Smooth muscle cell of the brain vasculature (primary cell): ENCODE measurements around the gene RINL.
"Not testable (repeated sequence)": the region's sequence is repeated elsewhere in the genome, so short reads cannot be mapped to it uniquely, and the experiment has no call there.

Experiments
- DNase-seq: peaks from one replicate; pipeline ENCODE4 v3.0.0-alpha.2; 2012; ENCODE audit warnings: low read depth, low spot score

RINL gene

DNA sequence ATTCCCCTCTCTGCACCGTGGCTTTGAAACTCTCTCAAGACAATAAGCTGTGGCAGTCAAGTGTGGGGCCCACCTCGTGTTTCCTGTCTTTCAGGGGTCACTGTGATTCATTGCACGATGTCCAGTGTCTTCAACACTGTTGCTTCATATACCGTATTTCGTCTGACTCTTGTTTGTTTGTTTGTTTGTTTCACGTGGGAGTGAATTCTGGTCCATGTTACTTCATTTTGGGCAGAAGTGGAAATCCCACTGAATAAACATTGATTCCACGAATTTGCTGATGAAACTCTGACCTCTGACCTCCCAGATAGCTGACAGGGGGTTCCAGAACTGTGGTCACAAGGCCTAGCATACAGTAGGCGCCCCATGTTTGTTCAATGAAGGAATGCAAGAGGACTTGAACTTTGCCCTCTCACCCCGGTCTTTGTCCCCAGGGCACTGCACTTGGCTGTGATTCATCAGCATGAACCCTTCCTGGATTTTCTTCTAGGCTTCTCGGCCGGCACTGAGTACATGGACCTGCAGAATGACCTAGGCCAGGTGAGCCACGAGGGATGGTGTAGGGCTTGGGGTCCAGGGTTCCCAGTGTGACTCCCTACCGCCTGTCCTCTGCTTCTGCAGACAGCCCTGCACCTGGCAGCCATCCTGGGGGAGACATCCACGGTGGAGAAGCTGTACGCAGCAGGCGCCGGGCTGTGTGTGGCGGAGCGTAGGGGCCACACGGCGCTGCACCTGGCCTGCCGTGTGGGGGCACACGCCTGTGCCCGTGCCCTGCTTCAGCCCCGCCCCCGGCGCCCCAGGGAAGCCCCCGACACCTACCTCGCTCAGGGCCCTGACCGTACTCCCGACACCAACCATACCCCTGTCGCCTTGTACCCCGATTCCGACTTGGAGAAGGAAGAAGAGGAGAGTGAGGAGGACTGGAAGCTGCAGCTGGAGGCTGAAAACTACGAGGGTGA is 26.8 kb upstream of the RINL start:
- DNase-seq, result no peak

DNA sequence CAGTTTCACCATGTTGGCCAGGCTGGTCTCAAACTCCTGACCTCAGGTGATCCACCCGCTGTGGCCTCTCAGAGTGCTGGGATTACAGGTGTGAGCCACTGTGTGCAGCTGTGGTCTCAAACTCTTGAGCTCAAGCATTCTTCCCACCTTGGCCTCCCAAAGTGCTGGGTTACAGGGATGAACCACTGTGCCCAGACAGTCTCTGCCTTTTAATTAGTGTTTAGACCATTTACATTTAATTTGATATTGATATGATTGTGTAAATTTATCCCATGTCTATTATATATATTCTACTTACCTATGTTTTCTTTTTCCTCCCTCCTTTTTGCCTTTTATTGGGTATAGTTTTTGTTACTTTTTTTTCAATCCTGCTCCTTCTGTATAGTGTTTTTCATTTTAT is 23.6 kb upstream of the RINL start:
- DNase-seq, result no peak

- no peak for DNase-seq
Measured at GRCh38 chr19:38900743-38901190, 22.7 kb upstream of the RINL start.

GRCh38 chr19:38900202-38900629 is 22.1 kb upstream of the RINL start:
- DNase-seq, result peak; percentile 10

DNA sequence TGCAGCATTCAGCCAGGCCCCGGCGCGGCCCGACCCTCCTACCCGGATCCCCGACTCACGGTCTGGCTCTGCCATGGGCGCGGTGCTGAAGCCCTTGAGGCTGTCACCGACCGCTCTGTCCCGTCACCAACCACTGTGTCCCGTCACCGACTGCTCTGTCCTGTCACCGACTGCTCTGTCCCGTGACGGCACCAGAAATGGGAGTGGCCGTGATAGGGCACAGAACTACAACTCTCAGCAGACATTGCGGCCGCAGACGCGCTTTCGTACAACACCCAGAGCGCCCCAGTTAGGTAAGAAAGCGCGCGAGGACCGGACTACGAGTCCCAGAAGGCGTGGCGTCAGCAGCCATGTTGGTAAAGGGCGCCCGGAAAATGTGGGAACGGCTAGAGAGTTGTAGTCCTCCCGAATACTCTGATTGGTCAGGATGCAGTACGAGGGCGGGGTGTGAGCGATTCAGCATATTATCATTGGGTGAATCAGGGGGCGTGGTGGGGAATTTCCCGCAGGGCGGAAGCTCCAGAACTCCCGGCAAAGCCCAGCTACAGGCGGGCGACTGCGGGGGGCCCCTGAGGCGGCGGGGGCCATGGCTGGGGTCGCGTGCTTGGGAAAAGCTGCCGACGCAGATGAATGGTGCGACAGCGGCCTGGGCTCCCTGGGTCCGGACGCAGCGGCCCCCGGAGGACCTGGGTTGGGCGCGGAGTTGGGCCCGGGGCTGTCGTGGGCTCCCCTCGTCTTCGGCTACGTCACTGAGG is 21.5 kb upstream of the RINL start, which contains the start of the genes NFKBIB and SIRT2:
TSS of gene NFKBIB (plus strand) at position 523 of the 755 bp plus-strand sequence. CDS start at position 587, 64 bp downstream.
TSS of gene SIRT2 (minus strand) at position 172 of the 755 bp plus-strand sequence. CDS start at position 75, 97 bp downstream.
- DNase-seq, result peak; percentile 99

- no peak for DNase-seq
Measured at GRCh38 chr19:38898788-38899446, 20.8 kb upstream of the RINL start.

DNA sequence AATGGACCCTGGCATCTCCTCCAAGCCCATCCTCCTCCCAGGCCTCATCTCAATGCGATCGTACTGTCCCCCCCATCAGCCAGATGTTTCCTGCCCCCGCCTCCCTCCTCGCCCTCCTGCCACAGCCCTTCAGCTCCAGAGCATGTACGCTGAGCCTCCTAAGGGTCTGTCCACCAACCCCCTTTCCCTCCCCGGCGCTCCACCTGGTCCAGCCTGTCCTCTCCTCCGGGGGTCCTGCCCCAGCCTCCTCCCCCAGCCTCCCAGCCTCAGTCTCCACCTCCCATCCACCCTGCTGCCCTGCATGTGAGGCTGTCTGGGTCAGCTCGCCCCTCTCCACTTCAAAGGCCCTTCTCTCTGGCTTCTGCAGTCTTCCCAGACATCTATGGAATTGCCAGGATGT is 16.9 kb upstream of the RINL start:
- DNase-seq, result no peak

- no peak for DNase-seq
Measured at GRCh38 chr19:38893341-38893771, 15.3 kb upstream of the RINL start.

DNA sequence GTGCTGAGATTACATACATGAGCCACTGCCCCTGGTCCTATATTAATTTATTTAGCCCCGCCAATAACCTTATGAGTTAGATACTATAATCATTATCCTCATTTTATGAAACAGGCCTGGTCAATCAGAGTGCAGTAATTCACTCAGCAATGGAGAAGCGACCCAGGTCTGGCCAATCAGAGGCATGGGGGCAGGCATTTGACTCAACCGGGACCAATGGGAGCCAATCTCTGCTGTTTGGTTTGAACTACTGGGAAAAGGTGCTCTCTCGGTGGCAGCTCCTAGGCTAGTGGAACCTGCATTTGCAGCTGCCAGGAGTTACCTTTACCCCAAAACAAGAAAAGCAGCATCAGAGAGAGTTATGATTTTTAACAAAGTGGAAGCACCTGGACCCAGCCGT is 14.8 kb upstream of the RINL start:
- DNase-seq, result no peak

DNA sequence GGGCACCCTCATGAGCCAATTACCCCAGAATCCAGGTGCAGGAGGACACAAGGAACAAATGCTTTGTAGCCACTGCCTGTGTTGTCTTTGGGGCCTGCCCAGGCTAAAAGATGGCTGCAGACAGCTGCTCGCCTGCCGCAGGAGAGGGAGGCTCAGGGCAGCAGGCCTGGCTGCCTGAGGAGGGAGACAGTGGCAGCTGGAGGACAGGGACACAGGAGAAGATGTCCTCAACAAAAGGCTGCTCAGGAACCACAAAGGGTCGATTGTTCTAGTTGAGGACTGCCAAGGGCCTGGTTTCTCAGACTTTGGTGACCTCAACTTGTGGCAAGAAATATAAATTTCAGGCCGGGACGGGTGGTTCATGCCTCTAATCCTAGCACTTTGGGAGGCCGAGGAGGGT is 13.7 kb upstream of the RINL start:
- no peak for DNase-seq

GRCh38 chr19:38890686-38891085 is 12.6 kb upstream of the RINL start:
- DNase-seq, result no peak

DNA sequence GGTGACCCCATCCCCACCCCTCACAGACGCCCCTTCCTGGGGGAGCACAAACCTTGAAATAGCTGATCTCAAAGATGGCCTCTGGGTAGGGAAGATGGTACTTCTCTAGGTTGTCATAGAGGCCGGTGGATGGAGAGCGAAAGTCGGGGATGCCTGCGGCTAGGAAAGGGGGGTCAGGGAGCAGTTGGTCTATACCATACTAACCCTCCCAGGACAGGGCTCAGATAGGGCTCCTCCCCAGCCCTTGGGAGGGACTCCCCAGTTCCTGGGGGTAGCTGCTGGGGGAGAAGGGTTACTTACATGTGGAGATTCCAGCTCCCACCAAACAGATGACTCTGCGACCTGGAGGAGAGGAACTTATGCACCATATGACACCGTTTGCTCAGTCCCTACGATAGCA is 11.7 kb upstream of the RINL start:
- no peak for DNase-seq

GRCh38 chr19:38888876-38889275 is 10.8 kb upstream of the RINL start:
- DNase-seq, result no peak

GRCh38 chr19:38884691-38885090 is 6.6 kb upstream of the RINL start:
- not testable (repeated sequence) for DNase-seq

DNA sequence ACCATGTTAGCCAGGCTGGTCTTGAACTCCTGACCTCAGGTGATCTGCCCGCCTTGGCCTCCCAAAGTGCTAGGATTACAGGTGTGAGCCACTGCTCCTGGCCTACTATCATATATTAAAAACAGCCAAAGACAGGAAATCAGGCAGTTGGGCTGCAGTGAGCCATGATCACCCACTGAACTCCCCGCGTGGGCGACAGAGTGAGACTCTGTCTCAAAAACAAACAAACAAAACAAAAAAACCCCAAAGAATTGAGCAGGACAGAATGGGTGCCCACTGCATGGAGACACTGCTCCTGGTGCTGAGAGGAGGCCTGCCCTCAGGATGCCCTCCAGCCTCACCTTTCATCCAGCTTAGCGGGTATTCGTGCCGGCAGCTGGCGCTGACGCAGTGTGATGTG is 5.2 kb upstream of the RINL start:
- no peak for DNase-seq

DNA sequence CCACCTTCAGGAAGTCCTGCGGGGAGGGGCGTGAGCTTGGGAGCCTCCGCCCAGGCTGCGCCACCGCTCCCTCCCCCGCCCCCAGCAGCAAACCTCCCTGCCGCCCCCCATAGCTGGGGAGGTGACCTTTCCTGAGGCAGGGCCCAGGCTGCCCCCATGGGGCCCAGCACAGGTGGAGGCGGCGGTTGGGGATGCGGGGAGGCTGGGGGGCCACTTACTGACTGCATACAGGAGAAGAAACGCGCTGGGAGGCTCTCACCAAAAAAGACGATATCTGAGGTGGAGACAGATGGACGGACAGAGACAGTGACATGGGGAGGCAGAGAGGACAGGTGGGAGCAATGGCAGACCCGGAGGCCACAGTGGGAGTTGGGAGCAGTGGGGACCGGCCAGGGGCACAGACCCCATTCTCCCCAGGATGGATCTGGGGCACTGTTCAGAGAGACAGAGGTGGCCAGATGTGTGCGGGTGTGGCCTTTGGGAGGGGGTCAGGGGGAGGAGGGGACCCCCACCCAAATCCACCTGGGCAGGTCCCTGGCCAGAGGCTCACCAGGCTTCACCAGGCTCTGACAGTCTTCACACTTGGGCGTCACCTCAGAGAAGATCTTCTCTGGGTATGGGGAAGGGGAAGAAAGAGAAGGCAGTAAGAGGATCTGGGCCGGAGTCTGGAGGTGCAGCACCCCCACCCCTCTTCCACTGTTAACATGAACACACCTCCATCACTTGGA is 3.0 kb upstream of the RINL start:
- DNase-seq, result no peak

- DNase-seq, result no peak
Measured at GRCh38 chr19:38880076-38880881, 2.2 kb upstream of the RINL start.

GRCh38 chr19:38879400-38879751 is 1.3 kb upstream of the RINL start:
- no peak for DNase-seq

DNA sequence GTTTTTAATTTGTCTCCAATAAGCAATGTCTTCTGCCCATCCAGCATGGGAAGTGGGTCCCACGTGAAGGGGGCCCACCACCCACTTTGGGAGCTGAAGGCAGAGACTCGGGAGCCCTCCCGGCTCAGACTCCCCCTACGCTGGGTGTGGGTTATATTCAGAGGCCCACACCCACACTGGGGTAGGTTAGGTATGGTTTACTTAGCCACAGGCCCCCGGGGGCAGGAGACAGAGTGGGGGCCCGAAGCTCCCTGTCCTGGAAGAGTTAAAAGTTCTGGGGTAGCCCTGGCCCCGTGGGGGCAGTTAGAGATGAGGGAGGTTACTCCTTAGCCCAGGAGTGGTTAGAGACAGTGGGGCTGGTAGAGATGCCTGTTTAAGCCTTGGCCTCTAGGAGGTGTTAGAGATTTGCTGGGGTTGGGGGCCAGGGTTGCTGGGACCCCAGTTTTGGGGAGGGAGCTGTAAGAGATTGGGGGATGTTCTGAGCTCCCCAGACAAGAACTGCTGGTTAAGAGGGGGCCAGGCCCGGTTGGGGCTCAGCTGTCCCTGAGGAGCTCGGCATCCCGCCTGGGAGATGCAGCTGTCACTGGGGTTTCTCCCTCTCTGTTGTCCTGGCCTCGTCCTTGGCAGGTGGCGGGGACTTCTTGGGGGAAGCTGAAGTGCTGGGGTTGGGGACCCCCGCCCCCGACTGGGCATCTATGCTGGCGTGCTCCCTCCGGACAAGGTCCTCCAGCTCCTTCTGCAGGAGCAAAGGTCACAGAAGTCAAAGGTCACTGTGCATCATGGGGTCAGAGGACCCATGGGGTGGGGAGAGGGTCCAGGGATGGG is 712 bp upstream of the RINL start:
- no peak for DNase-seq
